H1 (cell line): Measurements from ENCODE around the gene SNRK. TPM values are rescaled to one million over a fixed set of nuclear protein-coding genes. Genes with fewer than 3 reads are reported as not detected.

Experiments
- CTCF ChIA-PET: fragments of 300-600 bp; sonication (Branson Sonifier 250); formaldehyde crosslinking; loops from one replicate; lab custom pipeline; 2021; ENCODE audit not compliant: partially characterized antibody; lab: Charles Lee
- POLR2A ChIA-PET: fragments of 300-600 bp; sonication (Branson Sonifier 250); formaldehyde crosslinking; loops from one replicate; lab custom pipeline; 2021; ENCODE audit warnings: inconsistent platforms; ENCODE audit not compliant: partially characterized antibody; lab: Charles Lee
- DNase-seq, 2 experiments: peaks; one replicate each; pipeline versions ENCODE4 v3.0.0 to v3.0.0-alpha.2; 2010 to 2022; ENCODE audit warnings: low spot score in 2 of 2, low read depth in 1 of 2, mixed read lengths in 1 of 2
- FAIRE-seq: peaks from 2 replicates; lab custom pipeline; 2011; peaks lifted over from hg19 to GRCh38; lab: Jason Lieb, UNC
- H2AFZ ChIP-seq: 2 replicates; pipeline ENCODE4 v1.8.1; 2012; ENCODE audit warnings: low read length, inconsistent platforms
- H2AK5ac ChIP-seq: 2 replicates; pipeline ENCODE4 v1.6.1; 2013; ENCODE audit warnings: low read depth, low read length
- H2BK120ac ChIP-seq: replicated peaks from 2 replicates; pipeline ENCODE3; 2013; ENCODE audit warnings: low read depth, low read length, inconsistent platforms
- H2BK12ac ChIP-seq: 2 replicates; pipeline ENCODE4 v1.6.1; 2013; ENCODE audit warnings: low read depth, low read length
- H2BK15ac ChIP-seq: 2 replicates; pipeline ENCODE4 v1.6.1; 2013; ENCODE audit warnings: low read length
- H2BK20ac ChIP-seq: 2 replicates; pipeline ENCODE4 v1.6.1; 2013; ENCODE audit warnings: low read length
- H2BK5ac ChIP-seq: 2 replicates; pipeline ENCODE4 v1.6.1; 2013; ENCODE audit warnings: low read depth, low read length
- H3K14ac ChIP-seq: 2 replicates; pipeline ENCODE4 v1.6.1; 2013; ENCODE audit warnings: inconsistent platforms; ENCODE audit not compliant: insufficient read length
- H3K18ac ChIP-seq: 2 replicates; pipeline ENCODE4 v1.6.1; 2013; ENCODE audit warnings: low read length; ENCODE audit errors: extremely low read depth
- H3K23ac ChIP-seq: 2 replicates; pipeline ENCODE4 v1.6.1; 2013; ENCODE audit warnings: inconsistent platforms; ENCODE audit not compliant: insufficient read length
- H3K23me2 ChIP-seq: 2 replicates; pipeline ENCODE4 v1.6.1; 2013; ENCODE audit warnings: low read depth, low read length
- H3K27ac ChIP-seq: 2 replicates; pipeline ENCODE4 v1.6.1; 2011; ENCODE audit warnings: low read depth, low read length, inconsistent platforms
- H3K27me3 ChIP-seq, 4 experiments: replicated peaks in 1 of 4; 1 replicate in 1 of 4; 2 replicates in 3 of 4; pipeline versions ENCODE4 v1.6.1 to v1.8.1; 2011 to 2013; ENCODE audit warnings: low read length in 3 of 4, mild to moderate bottlenecking in 3 of 4, inconsistent platforms in 2 of 4, mixed read lengths in 2 of 4, moderate library complexity in 1 of 4; ENCODE audit not compliant: control insufficient read depth in 3 of 4, insufficient read depth in 3 of 4; ENCODE audit errors: extremely low read depth in 1 of 4
- H3K36me3 ChIP-seq, 4 experiments: 2 replicates each; pipeline versions ENCODE4 v1.6.1 to v1.8.1; 2011 to 2013; ENCODE audit warnings: mild to moderate bottlenecking in 4 of 4, low read length in 3 of 4, moderate library complexity in 2 of 4, control low read depth in 1 of 4, inconsistent platforms in 1 of 4; ENCODE audit not compliant: insufficient read depth in 4 of 4, control insufficient read depth in 2 of 4
- H3K4ac ChIP-seq: replicated peaks from 2 replicates; pipeline ENCODE3; 2013; ENCODE audit warnings: low read length, low read depth, mixed read lengths, inconsistent platforms; ENCODE audit not compliant: insufficient read length
- H3K4me1 ChIP-seq, 4 experiments: replicated peaks in 1 of 4; 1 replicate in 1 of 4; 2 replicates in 3 of 4; pipeline versions ENCODE4 v1.6.1 to v1.8.1; 2011 to 2013; ENCODE audit warnings: low read length in 3 of 4, inconsistent platforms in 2 of 4, mixed read lengths in 1 of 4; ENCODE audit not compliant: insufficient read depth in 4 of 4, control insufficient read depth in 3 of 4
- H3K4me2 ChIP-seq, 2 experiments: 2 replicates each; pipeline versions ENCODE4 v1.6.1 to v1.8.1; 2011 to 2013; ENCODE audit warnings: low read depth in 2 of 2, low read length in 2 of 2, control low read depth in 1 of 2, inconsistent platforms in 1 of 2, mild to moderate bottlenecking in 1 of 2; ENCODE audit not compliant: insufficient read depth in 1 of 2
- H3K4me3 ChIP-seq, 4 experiments: fragments of 200-600, 300-600 bp in 1 of 4; sonication (generic), shearing (Covaris generic), sonication (Bioruptor Twin) in 1 of 4; 2 replicates each; pipeline versions ENCODE4 v1.5.1 to v1.8.1; 2011 to 2016; ENCODE audit warnings: low read length in 4 of 4, low read depth in 3 of 4, control low read depth in 2 of 4, inconsistent platforms in 2 of 4, mild to moderate bottlenecking in 2 of 4, mixed read lengths in 1 of 4, moderate library complexity in 1 of 4; ENCODE audit not compliant: insufficient read depth in 2 of 4; ENCODE audit errors: extremely low read depth in 1 of 4
- H3K56ac ChIP-seq: replicated peaks from 2 replicates; pipeline ENCODE3; 2013; ENCODE audit warnings: low read depth, mild to moderate bottlenecking, mixed read lengths, low read length, inconsistent platforms; ENCODE audit not compliant: insufficient read length
- H3K79me1 ChIP-seq: 2 replicates; pipeline ENCODE4 v1.6.1; 2013; ENCODE audit warnings: low read depth, low read length, control low read depth
- H3K79me2 ChIP-seq, 2 experiments: 2 replicates each; pipeline versions ENCODE4 v1.6.1 to v1.8.1; 2012 to 2013; ENCODE audit warnings: low read length in 2 of 2, mild to moderate bottlenecking in 2 of 2, inconsistent platforms in 1 of 2; ENCODE audit not compliant: insufficient read depth in 2 of 2, control insufficient read depth in 1 of 2
- H3K9ac ChIP-seq, 4 experiments: replicated peaks in 1 of 4; 1 replicate in 1 of 4; 2 replicates in 3 of 4; pipeline versions ENCODE4 v1.6.1 to v1.8.1; 2011 to 2013; ENCODE audit warnings: low read depth in 3 of 4, low read length in 3 of 4, control low read depth in 2 of 4, mild to moderate bottlenecking in 2 of 4, moderate library complexity in 2 of 4, inconsistent platforms in 1 of 4; ENCODE audit errors: extremely low read depth in 1 of 4
- H3K9me3 ChIP-seq, 2 experiments: 2 replicates each; pipeline versions ENCODE4 v1.6.1 to v1.8.1; 2012 to 2013; ENCODE audit warnings: mild to moderate bottlenecking in 2 of 2, moderate library complexity in 2 of 2, control low read depth in 1 of 2, inconsistent platforms in 1 of 2, low read depth in 1 of 2, low read length in 1 of 2, mixed read lengths in 1 of 2; ENCODE audit not compliant: insufficient read depth in 2 of 2
- H4K20me1 ChIP-seq, 2 experiments: replicated peaks in 1 of 2; 2 replicates each; pipeline versions ENCODE3 to v1.8.1; 2011 to 2013; ENCODE audit warnings: inconsistent platforms in 2 of 2, low read length in 2 of 2, mild to moderate bottlenecking in 1 of 2; ENCODE audit not compliant: insufficient read depth in 2 of 2, control insufficient read depth in 1 of 2
- H4K5ac ChIP-seq: 2 replicates; pipeline ENCODE4 v1.6.1; 2013; ENCODE audit warnings: low read length, low read depth, mixed read lengths, inconsistent platforms; ENCODE audit not compliant: insufficient read length
- H4K8ac ChIP-seq: 2 replicates; pipeline ENCODE4 v1.8.0; 2013; ENCODE audit warnings: mild to moderate bottlenecking, moderate library complexity, low read length, inconsistent platforms; ENCODE audit not compliant: insufficient read depth; ENCODE audit errors: extremely low read depth
- H4K91ac ChIP-seq: replicated peaks from 2 replicates; pipeline ENCODE3; 2013; ENCODE audit warnings: low read length, mixed read lengths, inconsistent platforms; ENCODE audit not compliant: insufficient read length
- ASH2L ChIP-seq: fragments of 200-600, 300-600 bp; sonication (generic); IDR thresholded peaks from one replicate; pipeline ENCODE4 v1.7.1; 2017; ENCODE audit warnings: low read length
- CHD2 ChIP-seq: IDR thresholded peaks from 2 replicates; pipeline ENCODE4 v1.6.1; 2012; ENCODE audit warnings: low read length, improper control_type of control experiment
- CREB1 ChIP-seq: IDR thresholded peaks from 2 replicates; pipeline ENCODE4 v1.6.1; 2012; ENCODE audit warnings: inconsistent platforms
- GTF2F1 ChIP-seq: IDR thresholded peaks from 2 replicates; pipeline ENCODE4 v1.6.1; 2012; ENCODE audit warnings: low read depth, low read length, improper control_type of control experiment, borderline replicate concordance
- JUND ChIP-seq: IDR thresholded peaks from 2 replicates; pipeline ENCODE4 v1.6.1; 2011; ENCODE audit warnings: mild to moderate bottlenecking, improper control_type of control experiment, low read length
- KDM4A ChIP-seq: IDR thresholded peaks from one replicate; pipeline ENCODE4 v1.7.1; 2012; ENCODE audit warnings: low read depth, mild to moderate bottlenecking, moderate library complexity, low read length, inconsistent platforms; ENCODE audit not compliant: severe bottlenecking
- POLR2AphosphoS5 ChIP-seq: IDR thresholded peaks from 2 replicates; pipeline ENCODE4 v1.6.1; 2011; ENCODE audit warnings: low read depth, low read length
- POU5F1 ChIP-seq: IDR thresholded peaks from 2 replicates; pipeline ENCODE4 v1.6.1; 2011; ENCODE audit warnings: low read depth, mild to moderate bottlenecking, low read length, moderate library complexity
- RBBP5 ChIP-seq: IDR thresholded peaks from 2 replicates; pipeline ENCODE4 v1.7.1; 2012; ENCODE audit warnings: low read depth, mild to moderate bottlenecking, inconsistent platforms, low read length, moderate library complexity, borderline replicate concordance
- RNF2 ChIP-seq: fragments of 200-900, 300-1000 bp; sonication (generic); IDR thresholded peaks from 2 replicates; pipeline ENCODE4 v1.7.1; 2016; ENCODE audit warnings: borderline replicate concordance, low read depth, mild to moderate bottlenecking, antibody characterized with exemption, low read length; ENCODE audit not compliant: poor library complexity, severe bottlenecking; ENCODE audit errors: missing control alignments
- TEAD4 ChIP-seq: IDR thresholded peaks from 2 replicates; pipeline ENCODE4 v1.6.1; 2012; ENCODE audit warnings: low read depth, low read length, inconsistent platforms, mixed read lengths
- WGBS, 2 experiments: shearing (Covaris generic) in 1 of 2; methylation state at CpG; one replicate each; pipeline versions ENCODE4 v1.1.6 to v1.1.7; 2013 to 2015; ENCODE audit warnings: low lambda C conversion rate in 2 of 2, mixed read lengths in 2 of 2, inconsistent platforms in 1 of 2, low coverage in 1 of 2, missing lambda C conversion rate in 1 of 2; ENCODE audit not compliant: insufficient replicate concordance in 2 of 2, insufficient coverage in 1 of 2, insufficient read length in 1 of 2; ENCODE audit errors: extremely low coverage in 1 of 2, missing lambda C conversion rate in 1 of 2; 5-methylcytosine and 5-hydroxymethylcytosine counted together
- polyA plus RNA-seq, 7 experiments: library from polyadenylated mRNA; depleted of rRNA in 3 of 7; stranded (reverse) in 5 of 7; unstranded in 2 of 7; fragments of >200 nt in 5 of 7; fragments of 200-250 nt in 2 of 7; gene quantifications; 1 replicate in 5 of 7; 2 replicates in 1 of 7; 4 replicates in 1 of 7; pipeline versions ENCODE4 v1.2.1 to v1.2.3, GENCODE V29; 2011 to 2013; ENCODE audit warnings: missing spikeins in 2 of 7, mixed read lengths in 2 of 7
- total RNA-seq: library from RNA; stranded (reverse); fragmentation: NEBNext Ultra II Directional; extraction: Animal tissue kit (Norgen Biotek cat#: 25700); gene quantifications from 2 replicates; pipeline ENCODE4 v1.2.1, GENCODE V29; 2021

SNRK gene
- total and polyA plus RNA-seq, 2 of the 8 experiments (the other 6 are each of a cell fraction or from before 2014, with no cell fraction given), result 4.4 to 11.7 TPM

DNA sequence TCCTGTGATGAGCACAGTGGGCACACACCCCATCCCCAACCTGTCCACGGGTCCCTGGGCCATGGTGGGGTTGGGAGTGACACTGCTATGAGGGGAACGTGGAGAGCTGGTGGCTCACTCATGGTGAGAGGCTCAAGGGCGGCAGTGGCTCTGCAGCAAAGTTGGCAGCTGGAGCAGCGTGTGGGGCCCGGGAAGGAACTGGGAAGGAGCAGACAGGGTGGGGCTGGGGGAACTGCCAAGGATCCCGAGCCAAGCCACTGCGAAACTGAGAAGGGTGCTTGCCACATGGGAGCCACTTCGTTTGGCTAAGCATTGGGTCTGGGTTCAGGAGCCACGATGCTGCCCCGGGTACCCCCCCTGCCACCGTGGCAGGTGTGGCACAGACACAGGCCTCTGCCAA is 80.1 kb downstream of the SNRK start:
- Histone ChIP-seq H2BK20ac (no peak overlapping the region), H3K79me2 (no peaks in the 10 kb centered on the region), H2BK120ac (no peak overlapping the region), H4K8ac (no peak overlapping the region), H3K36me3 (peaks cover 0 to 5% (median 0%) of the 10 kb centered on the region in 4 experiments; a peak in 2 of 8 replicates), H4K20me1 (peaks cover 0 to 3% of the 10 kb centered on the region in 2 experiments), H2AFZ (no peak overlapping the region), H3K27me3 (peaks cover 0 to 4% (median 1%) of the 10 kb centered on the region in 4 experiments; a peak in 2 of 7 replicates), H3K4me3 (no peak overlapping the region), H3K4me1 (peaks cover 0 to 3% (median 2%) of the 10 kb centered on the region in 4 experiments; a peak in 4 of 7 replicates), H3K23me2 (no peaks in the 10 kb centered on the region), H2BK12ac (no peak overlapping the region), H3K9ac (no peak overlapping the region), H4K5ac (no peak overlapping the region), H3K14ac (no peak overlapping the region), H2BK5ac (no peak overlapping the region), H2AK5ac (no peak overlapping the region), H3K4ac (no peak overlapping the region), H3K27ac (no peak overlapping the region), H3K9me3 (no peaks in the 10 kb centered on the region), H3K56ac (no peak overlapping the region), H4K91ac (no peak overlapping the region), H3K4me2 (no peak overlapping the region), H3K18ac (no peak overlapping the region), H3K23ac (no peak overlapping the region), H3K79me1 (peaks cover 3% of the 10 kb centered on the region; the same call in 1 of the 2 replicates), H2BK15ac (no peak overlapping the region)
- no peak for FAIRE-seq
- ChIA-PET CTCF (no interaction called here), POLR2A (no interaction called here)
- no peak for DNase-seq
- no peak for TF ChIP-seq CREB1
- no peak for TF ChIP-seq POU5F1
- no peak for TF ChIP-seq KDM4A
- no peak for TF ChIP-seq POLR2AphosphoS5
- TF ChIP-seq ASH2L, result no peak
- no peak for TF ChIP-seq GTF2F1
- no peak for TF ChIP-seq RNF2
- no peak for TF ChIP-seq CHD2
- no peak for TF ChIP-seq RBBP5
- no peak for TF ChIP-seq TEAD4
- no peak for TF ChIP-seq JUND
- WGBS, 2 experiments, result 92% methylated on average over 11 of the region's 11 CpGs; no CpG with 5 or more reads in 1 of the 2 experiments
